Natural killer cell (primary cell): ENCODE data around the gene UGP2. TPM values are rescaled to one million over a fixed set of nuclear protein-coding genes. Genes with fewer than 3 reads are reported as not detected.
A peak's percentile ranks its signal among the peaks of the same experiment; 100 is the strongest.

Experiments used
- ATAC-seq, 3 donors: fragments of 150-1000 bp in 2 of 3; fragments of 200-7000 bp in 1 of 3; cut with Tn5 transposase; 1 replicate in 1 of 3; 2 replicates in 2 of 3; pipeline ENCODE4 v1.10.0; 2021; ENCODE audit warnings: mild to moderate bottlenecking in 2 of 3, moderate library complexity in 2 of 3
- DNase-seq, 2 donors: peaks; one replicate each; pipeline versions ENCODE4 v3.0.0 to v3.0.0-alpha.2; 2013 to 2021; ENCODE audit warnings: mixed read lengths in 1 of 2
- H3K27ac ChIP-seq: one replicate; pipeline ENCODE4 v1.5.1; 2013; ENCODE audit warnings: mild to moderate bottlenecking, low read length
- H3K27me3 ChIP-seq: one replicate; pipeline ENCODE4 v1.6.1; 2013; ENCODE audit warnings: low read length; ENCODE audit not compliant: control insufficient read depth, insufficient read depth
- H3K36me3 ChIP-seq: one replicate; pipeline ENCODE4 v1.6.1; 2013; ENCODE audit warnings: low read length; ENCODE audit not compliant: control insufficient read depth, insufficient read depth
- H3K4me1 ChIP-seq: one replicate; pipeline ENCODE4 v1.6.1; 2013; ENCODE audit warnings: low read length; ENCODE audit not compliant: control insufficient read depth, insufficient read depth
- H3K4me3 ChIP-seq: one replicate; pipeline ENCODE4 v1.5.1; 2013; ENCODE audit warnings: low read length
- H3K9me3 ChIP-seq: one replicate; pipeline ENCODE4 v1.6.1; 2013; ENCODE audit warnings: low read length; ENCODE audit not compliant: control insufficient read depth, insufficient read depth
- H3K27ac Mint-ChIP-seq, 2 donors: one replicate each; pipeline ENCODE4 v1.8.0; 2022; ENCODE audit warnings: mild to moderate bottlenecking in 2 of 2, mixed read lengths in 2 of 2, moderate library complexity in 1 of 2
- H3K27me3 Mint-ChIP-seq, 2 donors: one replicate each; pipeline ENCODE4 v1.8.0; 2022; ENCODE audit warnings: low read depth in 2 of 2, mixed read lengths in 2 of 2
- H3K36me3 Mint-ChIP-seq: one replicate; pipeline ENCODE4 v1.8.0; 2022; ENCODE audit warnings: mixed read lengths
- H3K4me1 Mint-ChIP-seq, 2 donors: one replicate each; pipeline ENCODE4 v1.8.0; 2022; ENCODE audit warnings: mixed read lengths in 2 of 2
- H3K4me3 Mint-ChIP-seq: one replicate; pipeline ENCODE4 v1.8.0; 2022; ENCODE audit warnings: mild to moderate bottlenecking, moderate library complexity, mixed read lengths
- H3K9me3 Mint-ChIP-seq, 2 donors: one replicate each; pipeline ENCODE4 v1.8.0; 2022; ENCODE audit warnings: mixed read lengths in 2 of 2
- CTCF ChIP-seq: fragments of 200-600 bp; IDR thresholded peaks from one replicate; pipeline ENCODE4 v1.8.0; 2022; ENCODE audit warnings: antibody characterized with exemption
- WGBS: methylation state at CpG from one replicate; pipeline ENCODE4 v1.1.7; 2013; ENCODE audit warnings: missing lambda C conversion rate; ENCODE audit not compliant: insufficient coverage; 5-methylcytosine and 5-hydroxymethylcytosine counted together
- intact Hi-C: fragments of 100-400 bp; cut with micrococcal nuclease; formaldehyde crosslinking; loops from one replicate; pipeline ENCODE4 v1.14.2; 2022
- total RNA-seq, 4 donors: library from RNA; stranded (reverse); fragments of 120-200 nt in 1 of 4; gene quantifications; one replicate each; pipeline versions ENCODE4 v1.2.3 to v1.2.4, GENCODE V29; 2013 to 2022

Gene UGP2
- total RNA-seq, 3 donors from 2014 or later (not counting 1 experiment from before 2014, with no cell fraction given), result 100 to 117 (median 101) TPM

- ATAC-seq, result no peak
- Mint-ChIP-seq H3K36me3 (peaks cover 9% of the 10 kb centered on the region), H3K27ac (peak overlapping the region in 1 of 2 donors; percentile 77), H3K9me3 (no peaks in the 10 kb centered on the region), H3K4me1 (peaks cover 50 to 53% of the 10 kb centered on the region in 2 donors), H3K27me3 (no peaks in the 10 kb centered on the region), H3K4me3 (no peak overlapping the region)
- intact Hi-C loops, result no loop called here
- TF ChIP-seq CTCF, result no peak
- no peak overlapping the region for H3K4me3 ChIP-seq
- DNase-seq, result no peak
- no peaks in the 10 kb centered on the region for H3K27me3 ChIP-seq
- H3K36me3 ChIP-seq, result peaks cover 27% of the 10 kb centered on the region
- 95% methylated on average over 2 of the region's 2 CpGs for WGBS
- H3K9me3 ChIP-seq, result no peaks in the 10 kb centered on the region
- peaks cover 8% of the 10 kb centered on the region for H3K4me1 ChIP-seq
- H3K27ac ChIP-seq, result no peak overlapping the region
Measured at GRCh38 chr2:63879876-63880433, 38.3 kb downstream of the UGP2 start.

GRCh38 chr2:63880625-63881024 is 38.9 kb downstream of the UGP2 start:
- Mint-ChIP-seq H3K27me3 (no peaks in the 10 kb centered on the region), H3K9me3 (no peaks in the 10 kb centered on the region), H3K36me3 (peaks cover 9% of the 10 kb centered on the region), H3K4me3 (no peak overlapping the region), H3K27ac (peak overlapping the region; percentile 30 to 77), H3K4me1 (peaks cover 43 to 46% of the 10 kb centered on the region in 2 donors)
- Histone ChIP-seq H3K4me1 (peaks cover 8% of the 10 kb centered on the region), H3K9me3 (no peaks in the 10 kb centered on the region), H3K36me3 (peaks cover 33% of the 10 kb centered on the region), H3K4me3 (no peak overlapping the region), H3K27me3 (no peaks in the 10 kb centered on the region), H3K27ac (no peak overlapping the region)
- DNase-seq, result no peak
- intact Hi-C loops, result no loop called here
- TF ChIP-seq CTCF, result no peak
- no peak for ATAC-seq
- WGBS, result 46% methylated on average over 4 of the region's 4 CpGs

GRCh38 chr2:63881205-63881604 is 39.5 kb downstream of the UGP2 start:
- Mint-ChIP-seq H3K36me3 (peaks cover 9% of the 10 kb centered on the region), H3K9me3 (no peaks in the 10 kb centered on the region), H3K4me3 (no peak overlapping the region), H3K27me3 (no peaks in the 10 kb centered on the region), H3K4me1 (peaks cover 37 to 41% of the 10 kb centered on the region in 2 donors), H3K27ac (peak overlapping the region; percentile 30 to 77)
- no peaks in the 10 kb centered on the region for H3K9me3 ChIP-seq
- H3K4me1 ChIP-seq, result peaks cover 8% of the 10 kb centered on the region
- WGBS, result no CpG with 5 or more reads among the region's 2 CpGs
- DNase-seq, result no peak
- no peak overlapping the region for H3K27ac ChIP-seq
- no peak for TF ChIP-seq CTCF
- no peaks in the 10 kb centered on the region for H3K27me3 ChIP-seq
- peaks cover 39% of the 10 kb centered on the region for H3K36me3 ChIP-seq
- no peak for ATAC-seq
- no peak overlapping the region for H3K4me3 ChIP-seq
- intact Hi-C loops, result no loop called here
